RWPE2 (cell line): Measurements from ENCODE around the gene ACE.
A peak's percentile ranks its signal among the peaks of the same experiment; 100 is the strongest.
"Not testable (repeated sequence)": the region's sequence is repeated elsewhere in the genome, so short reads cannot be mapped to it uniquely, and the experiment has no call there.

Source experiments
- ATAC-seq: fragments of 200-7000 bp; cut with Tn5 transposase; 3 replicates; pipeline ENCODE4 v1.9.1; 2021; ENCODE audit warnings: low read depth
- DNase-seq: peaks from one replicate; pipeline ENCODE4 v3.0.0-alpha.2; 2020; ENCODE audit warnings: low spot score
- H3K27ac ChIP-seq: fragments of 450-650 bp; 2 replicates; pipeline ENCODE4 v1.5.1; 2017; ENCODE audit warnings: mild to moderate bottlenecking; ENCODE audit not compliant: poor library complexity, severe bottlenecking
- H3K27me3 ChIP-seq: fragments of 250-450 bp; sonication (Bioruptor Pico); 2 replicates; pipeline ENCODE4 v1.5.1; 2021; ENCODE audit warnings: mild to moderate bottlenecking, moderate library complexity; ENCODE audit not compliant: insufficient read depth, poor library complexity, severe bottlenecking
- H3K36me3 ChIP-seq: fragments of 250-450 bp; sonication (Bioruptor Pico); 2 replicates; pipeline ENCODE4 v1.5.1; 2020; ENCODE audit warnings: low read depth, mild to moderate bottlenecking, moderate library complexity
- H3K4me1 ChIP-seq: fragments of 250-450 bp; sonication (Bioruptor Pico); 2 replicates; pipeline ENCODE4 v1.5.1; 2021; ENCODE audit warnings: mild to moderate bottlenecking, moderate library complexity; ENCODE audit not compliant: insufficient read depth, poor library complexity, severe bottlenecking
- H3K4me3 ChIP-seq: fragments of 250-450 bp; sonication (Bioruptor Pico); 2 replicates; pipeline ENCODE4 v1.5.1; 2021; ENCODE audit warnings: mild to moderate bottlenecking, moderate library complexity; ENCODE audit not compliant: severe bottlenecking
- H3K9me3 ChIP-seq: fragments of 250-450 bp; sonication (Bioruptor Pico); 2 replicates; pipeline ENCODE4 v1.5.1; 2021; ENCODE audit warnings: mild to moderate bottlenecking, moderate library complexity; ENCODE audit not compliant: severe bottlenecking
- CTCF ChIP-seq: fragments of 450-650 bp; IDR thresholded peaks from one replicate; pipeline ENCODE4 v1.5.1; 2017; ENCODE audit warnings: mild to moderate bottlenecking, moderate library complexity; ENCODE audit not compliant: poor library complexity, severe bottlenecking

Gene ACE

GRCh38 chr17:63452046-63452961 is 24.6 kb upstream of the ACE start:
- ATAC-seq (no peak), DNase-seq (no peak)
- Histone ChIP-seq H3K36me3 (no peaks in the 10 kb centered on the region), H3K9me3 (no peaks in the 10 kb centered on the region), H3K4me3 (no peak overlapping the region), H3K27ac (no peak overlapping the region), H3K27me3 (no peaks in the 10 kb centered on the region), H3K4me1 (peaks cover 6% of the 10 kb centered on the region)
- TF ChIP-seq CTCF, result no peak

DNA sequence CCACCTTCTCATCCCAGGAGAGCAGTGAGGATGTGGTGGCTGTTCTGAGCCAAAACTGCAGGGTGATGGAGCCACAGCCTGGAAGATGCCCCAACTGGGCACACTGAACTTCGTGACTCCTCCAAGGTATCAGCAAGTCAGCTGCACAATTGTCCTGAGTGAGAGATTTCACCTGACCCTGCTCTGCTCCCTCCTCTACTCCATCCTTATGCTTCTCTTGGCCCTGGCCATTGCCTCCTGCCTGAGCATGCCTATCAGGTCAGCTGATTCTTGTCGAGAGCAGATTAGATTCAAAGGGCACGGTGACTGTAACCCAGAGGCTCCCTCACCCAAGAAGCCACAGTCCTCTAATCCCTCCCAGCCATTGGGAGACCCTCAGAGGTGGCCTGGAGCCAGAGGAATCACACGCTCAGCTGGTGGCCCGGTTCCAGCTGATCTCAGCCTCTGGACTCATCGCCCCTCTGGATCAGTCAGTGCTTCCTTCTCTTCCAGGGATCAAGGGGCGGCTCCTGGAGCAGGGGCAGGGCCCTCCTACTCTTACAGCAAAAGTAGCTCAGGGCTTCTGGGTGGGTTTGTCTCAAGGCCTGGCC is 23.8 kb upstream of the ACE start:
- DNase-seq (no peak), ATAC-seq (0 out of 3 replicates have a peak, but pooled peaks have one; percentile 21)
- H3K9me3 ChIP-seq, result no peaks in the 10 kb centered on the region
- H3K36me3 ChIP-seq, result no peaks in the 10 kb centered on the region
- H3K27ac ChIP-seq, result no peak overlapping the region
- H3K27me3 ChIP-seq, result no peaks in the 10 kb centered on the region
- no peak overlapping the region for H3K4me3 ChIP-seq
- TF ChIP-seq CTCF, result no peak
- H3K4me1 ChIP-seq, result peaks cover 5% of the 10 kb centered on the region

- not testable (repeated sequence) for H3K4me3 ChIP-seq, H3K27me3 ChIP-seq, H3K9me3 ChIP-seq, DNase-seq, H3K4me1 ChIP-seq, H3K27ac ChIP-seq, ATAC-seq, H3K36me3 ChIP-seq
Measured at GRCh38 chr17:63454357-63454756, 22.5 kb upstream of the ACE start.

DNA sequence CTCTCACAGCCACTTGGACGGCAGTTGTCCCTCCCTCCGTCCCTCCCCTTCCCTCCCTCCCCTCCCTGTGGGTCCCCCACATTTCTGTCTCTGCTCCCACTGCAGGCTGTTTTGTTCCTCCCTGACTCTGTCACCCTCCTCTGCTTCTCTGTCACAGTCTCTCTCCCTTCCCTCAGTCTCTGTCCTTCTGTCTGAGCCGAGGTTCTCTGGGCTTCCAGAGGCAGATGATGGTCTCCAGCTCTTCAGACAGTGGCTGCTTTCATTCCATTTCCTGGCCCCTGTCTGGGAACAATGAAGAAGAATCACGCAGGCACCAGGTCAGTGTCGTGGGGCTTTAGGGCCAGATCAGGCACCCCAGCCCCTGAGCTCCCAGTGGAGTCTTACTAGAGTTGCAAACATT is 21.9 kb upstream of the ACE start:
- Histone ChIP-seq H3K27me3 (no peaks in the 10 kb centered on the region), H3K4me3 (no peak overlapping the region), H3K27ac (no peak overlapping the region), H3K4me1 (peaks cover 5% of the 10 kb centered on the region), H3K9me3 (no peaks in the 10 kb centered on the region), H3K36me3 (no peaks in the 10 kb centered on the region)
- no peak for TF ChIP-seq CTCF
- DNase-seq (no peak), ATAC-seq (no peak)

- no peaks in the 10 kb centered on the region for H3K9me3 ChIP-seq
- H3K36me3 ChIP-seq, result no peaks in the 10 kb centered on the region
- H3K4me3 ChIP-seq, result no peak overlapping the region
- peaks cover 8% of the 10 kb centered on the region for H3K4me1 ChIP-seq
- no peaks in the 10 kb centered on the region for H3K27me3 ChIP-seq
- ATAC-seq (no peak), DNase-seq (no peak)
- no peak for TF ChIP-seq CTCF
- no peak overlapping the region for H3K27ac ChIP-seq
Measured at GRCh38 chr17:63455417-63455816, 21.4 kb upstream of the ACE start.
